ENCODE data around the gene ARHGAP10. TPM values are rescaled to one million over a fixed set of nuclear protein-coding genes. Genes with fewer than 3 reads are reported as not detected.
A peak's percentile ranks its signal among the peaks of the same experiment; 100 is the strongest.

The ARHGAP10 gene
- total RNA-seq, 2 donors from 2014 or later: 41.4 to 46.5 TPM

DNA sequence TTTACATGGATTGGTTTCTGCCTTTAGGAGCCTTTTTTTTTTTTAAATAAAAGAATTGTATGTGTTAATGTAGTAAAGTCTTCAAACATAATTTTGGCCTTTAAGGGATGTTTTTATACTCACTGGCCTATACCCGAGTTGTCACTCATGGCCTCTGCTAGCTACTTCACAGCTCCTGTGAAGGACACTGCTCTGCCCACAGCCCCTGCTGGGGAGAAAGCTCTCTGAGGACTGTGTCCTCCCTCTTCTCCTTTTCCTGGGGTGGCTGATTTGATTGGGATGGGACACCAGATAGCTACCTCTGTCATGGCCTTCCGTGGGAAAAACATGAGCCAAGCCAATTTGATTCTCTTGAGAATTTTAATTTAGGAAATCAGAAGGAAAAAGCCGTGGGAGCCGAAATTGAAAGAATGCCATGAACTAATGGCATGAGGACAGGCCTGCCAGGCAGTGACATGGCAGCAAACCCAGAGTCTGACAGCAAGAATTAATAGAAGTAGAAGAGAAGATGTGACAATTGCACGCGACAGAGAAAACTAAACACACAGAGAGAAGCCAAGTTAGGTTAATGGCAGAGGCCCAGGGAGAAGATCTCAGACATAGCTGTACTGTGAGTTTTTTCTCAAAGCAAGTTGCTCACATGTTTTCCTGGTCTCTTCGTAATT is 81.4 kb downstream of the ARHGAP10 start:
- DNase-seq (no peak), ATAC-seq (peak; percentile 31 to 34)
- intact Hi-C loops (cut with DNase I): no loop called here

DNA sequence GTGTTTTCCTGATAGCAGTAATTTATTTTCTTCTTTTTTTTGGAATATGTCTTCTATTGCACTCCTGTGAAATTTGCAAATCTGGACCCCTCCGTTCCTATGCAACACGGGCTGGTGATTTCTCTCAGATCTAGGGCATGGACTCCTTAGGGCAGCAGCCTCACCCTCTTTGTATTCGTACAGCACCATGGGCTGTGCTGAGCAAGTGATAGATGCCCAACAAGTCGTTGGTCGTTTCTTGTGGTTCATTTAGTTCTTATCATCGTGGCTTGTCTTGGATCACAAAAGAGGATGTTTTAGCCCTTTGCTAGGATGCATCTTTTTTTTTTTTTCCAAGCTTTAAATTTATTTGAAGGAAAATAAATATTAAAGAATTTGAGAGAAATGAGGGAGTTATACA is 82.1 kb downstream of the ARHGAP10 start:
- DNase-seq (no peak), ATAC-seq (no peak)
- intact Hi-C loops (cut with DNase I): no loop called here

DNA sequence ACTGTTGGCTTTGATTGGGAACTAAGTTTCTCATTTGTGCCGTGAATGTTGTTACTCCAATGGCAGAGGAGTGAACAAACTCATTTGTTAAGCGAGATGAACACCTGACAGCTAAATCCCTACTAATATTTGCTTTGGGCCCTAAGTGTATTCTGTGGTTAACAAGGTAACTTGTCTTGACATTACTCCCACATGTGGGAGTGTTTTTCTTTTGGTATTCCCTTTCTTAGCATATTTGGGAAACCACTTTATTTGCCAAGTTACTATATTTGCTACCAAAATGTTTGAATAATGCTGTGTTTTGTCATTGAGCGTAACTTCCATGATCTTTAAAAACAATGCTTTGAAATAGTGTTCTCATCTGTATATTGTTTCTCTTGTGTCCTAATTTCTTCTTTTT is 82.5 kb downstream of the ARHGAP10 start:
- ATAC-seq: no peak
- DNase-seq: no peak
- intact Hi-C loops (cut with DNase I): no loop called here

DNA sequence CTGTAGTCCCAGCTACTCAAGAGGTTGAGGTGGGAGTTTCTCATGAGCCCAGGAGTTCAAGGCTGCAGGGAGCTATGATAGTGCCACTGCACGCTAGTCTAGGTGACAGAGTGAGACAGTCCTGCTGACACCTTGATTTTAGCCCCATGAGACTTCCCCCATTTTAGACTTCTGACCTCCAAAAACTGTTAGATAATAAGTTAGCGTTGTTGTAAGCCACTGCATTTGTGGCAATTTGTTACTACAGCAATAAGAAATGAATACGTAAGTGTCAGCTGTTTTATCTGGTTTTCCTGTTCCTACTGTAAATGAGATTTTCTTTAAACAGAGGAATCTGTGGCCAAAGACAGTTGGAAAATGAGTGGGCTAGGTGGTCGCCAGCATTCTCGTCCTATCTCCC is 83.9 kb downstream of the ARHGAP10 start:
- DNase-seq (no peak), ATAC-seq (no peak)
- intact Hi-C loops (cut with DNase I): no loop called here

DNA sequence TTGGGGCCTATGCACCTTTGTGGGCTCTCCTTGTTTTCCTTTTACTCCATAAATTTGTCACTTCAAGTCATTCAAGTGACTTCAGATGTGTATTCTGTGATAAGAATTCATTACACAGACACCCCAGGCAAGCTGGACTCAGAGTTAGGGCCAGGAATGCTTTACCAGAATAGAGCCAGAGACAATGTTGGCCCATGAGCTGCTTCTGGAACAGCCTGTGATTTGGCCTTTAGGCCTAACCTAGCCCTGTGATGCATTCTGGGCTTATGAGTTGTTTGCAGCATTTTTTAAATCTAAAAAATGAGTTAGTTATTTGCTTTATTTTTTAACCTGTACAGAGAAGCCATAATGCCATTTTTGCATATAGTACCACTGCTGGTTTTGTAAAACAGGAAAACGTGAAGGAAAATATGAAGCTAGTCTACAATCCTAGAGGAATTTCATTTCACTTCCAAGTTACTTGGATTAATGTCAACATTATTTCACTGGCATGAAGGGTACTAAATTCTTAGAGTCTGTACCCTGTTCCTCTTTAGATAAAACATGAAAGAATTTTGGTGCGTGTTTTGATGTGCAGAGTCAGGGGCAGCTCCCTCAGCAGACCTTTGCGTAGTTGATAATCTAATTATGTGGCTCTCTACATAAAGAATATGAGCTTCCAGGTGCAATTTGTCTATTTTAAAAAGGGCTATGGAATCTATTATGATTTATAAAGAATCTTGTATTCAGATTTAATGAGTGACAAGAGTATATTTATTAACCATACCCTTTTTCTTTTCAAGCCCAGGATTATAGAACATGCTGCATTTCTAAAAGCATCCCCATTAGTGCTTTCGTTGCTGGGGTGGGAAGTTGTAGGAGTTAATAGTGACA is 84.7 kb downstream of the ARHGAP10 start:
- DNase-seq: no peak
- ATAC-seq: peak; percentile 73 to 82
- intact Hi-C loops (cut with DNase I): no loop called here

DNA sequence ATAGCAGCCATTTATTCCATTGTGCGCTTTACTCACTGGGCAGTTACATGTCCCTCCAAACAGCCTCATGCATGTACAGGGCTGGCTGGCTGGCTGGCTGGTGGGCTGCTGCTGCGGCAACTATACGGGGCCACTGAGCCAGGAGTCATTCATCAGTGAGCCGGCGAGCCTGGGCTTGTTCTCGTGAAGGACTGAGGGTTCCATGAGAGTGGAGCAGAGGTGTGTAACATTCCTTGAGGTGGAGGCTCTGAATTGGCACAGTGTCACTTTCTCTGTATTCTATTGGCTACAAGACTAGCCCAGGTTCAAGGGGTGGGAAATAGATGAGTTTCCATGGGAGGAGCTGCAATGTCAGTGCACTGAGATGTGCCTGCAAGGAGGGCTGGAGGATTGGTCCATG is 89.1 kb downstream of the ARHGAP10 start:
- DNase-seq: no peak
- intact Hi-C loops (cut with DNase I): no loop called here
- no peak for ATAC-seq

DNA sequence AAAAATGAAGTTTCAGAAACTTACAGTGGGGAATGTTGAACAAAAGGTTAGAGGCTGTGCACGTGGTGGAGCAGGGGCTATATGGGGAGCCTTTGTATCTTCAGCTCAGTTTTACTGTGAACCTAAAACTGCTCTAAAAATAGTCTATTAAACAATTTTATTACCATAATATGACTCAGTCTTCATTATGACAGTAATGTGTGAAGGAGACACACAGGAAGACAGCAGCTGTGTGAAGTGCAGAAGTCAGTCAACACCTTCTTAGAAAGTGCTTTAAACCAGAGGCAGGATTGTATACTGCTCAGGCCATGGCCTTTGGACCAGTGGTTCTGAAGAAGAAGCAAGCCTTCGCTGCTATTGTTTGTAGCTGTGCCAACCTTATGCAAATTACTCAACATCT is 89.7 kb downstream of the ARHGAP10 start:
- intact Hi-C loops (cut with DNase I): no loop called here
- DNase-seq (no peak), ATAC-seq (peak; percentile 27 to 55)

DNA sequence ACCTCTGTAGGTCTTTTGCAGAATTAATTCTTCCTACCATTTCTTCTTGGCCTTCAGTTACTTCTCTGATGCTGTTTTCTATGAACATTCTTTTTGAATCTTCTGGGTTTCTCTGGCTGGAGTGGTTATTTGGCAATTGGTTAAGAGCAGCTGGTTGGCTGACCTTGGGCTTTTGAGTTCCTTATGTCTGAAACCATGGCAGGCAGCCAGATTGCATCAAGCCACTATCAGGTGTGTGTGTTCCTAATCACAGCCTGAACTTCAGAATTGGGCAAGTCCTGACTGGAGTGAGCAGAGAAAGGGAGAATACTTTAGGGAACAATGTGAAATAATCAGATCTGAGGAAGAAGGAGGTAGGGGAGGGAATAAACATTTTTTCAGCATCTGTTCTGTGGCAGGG is 90.2 kb downstream of the ARHGAP10 start:
- intact Hi-C loops (cut with DNase I): no loop called here
- ATAC-seq (peak; percentile 64 to 84), DNase-seq (peak; percentile 88)

DNA sequence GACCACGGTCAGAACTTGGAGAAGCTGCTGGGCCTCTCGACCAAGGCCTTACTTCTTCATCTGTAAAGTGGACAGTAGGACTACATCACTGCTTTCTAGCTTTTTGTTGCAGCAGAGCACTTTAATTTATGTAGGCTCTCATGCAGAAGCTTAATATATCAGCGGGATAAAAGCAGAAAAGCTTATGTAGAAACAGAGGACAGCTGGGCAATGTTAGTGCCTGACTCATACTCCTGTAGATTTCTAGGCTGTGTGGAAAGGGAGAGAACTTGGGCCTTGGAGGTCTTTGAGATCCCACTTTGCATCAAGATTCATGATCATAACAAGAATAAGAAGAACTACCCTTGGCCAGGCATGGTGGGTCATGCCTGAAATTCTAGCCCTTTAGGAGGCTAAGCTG is 91.2 kb downstream of the ARHGAP10 start:
- DNase-seq (no peak), ATAC-seq (no peak)
- intact Hi-C loops (cut with DNase I): no loop called here

DNA sequence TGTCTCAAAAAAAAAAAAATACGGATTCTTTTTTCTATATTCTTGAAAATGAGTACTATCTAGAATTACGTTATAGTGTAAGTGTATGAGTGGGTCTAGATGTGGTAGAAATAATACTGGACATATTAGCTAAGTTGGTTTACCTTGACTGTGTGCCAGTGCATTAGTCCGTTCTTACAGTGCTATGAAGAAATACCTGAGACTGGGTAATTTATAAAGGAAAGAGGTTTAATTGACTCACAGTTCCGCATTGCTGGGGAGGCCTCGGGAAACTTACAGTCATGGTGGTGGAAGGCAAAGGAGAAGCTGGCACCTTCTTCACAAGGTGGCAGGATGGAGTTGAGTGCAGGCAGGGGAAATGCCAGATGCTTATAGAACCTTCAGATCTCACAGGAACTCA is 92.4 kb downstream of the ARHGAP10 start:
- no peak for ATAC-seq
- intact Hi-C loops (cut with DNase I): no loop called here
- no peak for DNase-seq

DNA sequence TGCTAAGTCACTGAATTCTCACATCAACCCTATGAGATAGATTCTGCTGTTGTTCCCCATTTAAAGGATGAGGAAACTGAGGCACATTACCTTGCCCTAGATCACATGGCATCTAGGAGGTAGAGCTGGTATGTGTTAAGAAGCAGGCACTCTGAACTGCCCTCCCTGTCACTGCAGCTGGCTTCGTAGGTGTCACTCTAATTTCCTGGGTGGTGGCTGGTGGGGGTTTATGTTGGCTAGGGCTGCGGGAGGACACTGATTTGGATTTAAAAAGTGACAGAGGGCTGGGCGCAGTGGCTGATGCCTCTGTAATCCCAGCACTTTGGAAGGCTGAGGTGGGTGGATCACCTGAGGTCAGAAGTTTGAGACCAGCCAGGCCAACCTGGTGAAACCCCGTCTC is 93.0 kb downstream of the ARHGAP10 start:
- no peak for DNase-seq
- intact Hi-C loops (cut with DNase I): no loop called here
- ATAC-seq: no peak

DNA sequence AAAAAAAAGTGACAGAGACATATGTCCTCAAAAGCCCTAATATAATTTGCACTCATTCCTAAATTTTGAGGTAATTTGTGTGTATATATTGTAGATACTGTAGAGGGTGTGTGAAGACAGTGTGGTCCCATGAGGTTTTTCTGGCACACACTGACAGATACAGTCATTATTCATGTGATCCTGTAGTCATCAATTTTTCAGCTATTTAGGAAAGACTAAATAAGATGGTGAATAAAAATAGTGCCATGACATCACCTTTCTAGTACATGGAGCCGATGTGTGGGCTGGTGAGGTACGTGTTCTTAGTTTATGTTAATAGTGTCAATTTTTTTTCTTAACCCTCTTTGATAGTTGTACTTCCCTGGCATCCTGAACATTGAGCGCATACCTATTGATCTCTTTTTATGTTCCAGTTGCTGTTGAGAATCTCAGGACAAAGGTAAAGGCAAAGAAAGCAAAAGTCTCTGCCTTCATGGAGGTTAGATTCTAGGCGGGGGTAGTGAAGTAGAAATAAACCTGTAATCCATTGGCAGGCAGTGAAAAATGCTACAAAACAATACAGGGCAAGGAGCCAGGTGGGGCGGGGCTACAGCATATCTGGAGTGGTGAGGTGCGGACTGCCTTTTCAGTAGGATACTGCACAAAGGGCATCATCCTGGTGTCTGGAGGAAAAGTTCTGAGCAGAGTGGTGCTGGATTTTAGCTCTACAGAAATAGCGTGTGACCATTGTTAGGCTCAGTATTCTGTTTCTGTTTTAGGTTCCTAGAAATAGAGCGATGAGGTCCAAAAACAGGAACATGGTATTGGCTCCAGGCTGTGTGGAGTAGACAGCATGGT is 93.8 kb downstream of the ARHGAP10 start:
- ATAC-seq: peak; percentile 12 to 38
- peak; percentile 63 for DNase-seq
- intact Hi-C loops (cut with DNase I): no loop called here

DNA sequence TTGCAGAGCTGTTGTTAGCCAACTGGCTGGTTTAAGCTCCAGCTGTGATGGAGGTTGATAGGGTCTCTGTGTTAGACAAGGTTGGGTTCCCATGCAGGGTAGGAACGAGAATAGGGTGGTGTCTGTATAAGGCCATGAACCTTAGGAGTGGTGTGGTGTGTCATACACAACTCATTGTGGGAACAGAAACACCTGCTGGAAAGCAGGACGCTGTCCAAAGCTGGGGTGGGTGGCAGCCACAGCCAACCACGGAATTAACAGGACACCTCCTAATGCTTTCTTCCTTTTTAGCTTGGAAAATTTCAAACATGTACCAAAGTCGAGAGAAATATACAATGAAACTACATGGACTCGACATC is 94.4 kb downstream of the ARHGAP10 start:
- DNase-seq: no peak
- ATAC-seq: peak in 1 of 2 donors; percentile 14
- intact Hi-C loops (cut with DNase I): no loop called here

DNA sequence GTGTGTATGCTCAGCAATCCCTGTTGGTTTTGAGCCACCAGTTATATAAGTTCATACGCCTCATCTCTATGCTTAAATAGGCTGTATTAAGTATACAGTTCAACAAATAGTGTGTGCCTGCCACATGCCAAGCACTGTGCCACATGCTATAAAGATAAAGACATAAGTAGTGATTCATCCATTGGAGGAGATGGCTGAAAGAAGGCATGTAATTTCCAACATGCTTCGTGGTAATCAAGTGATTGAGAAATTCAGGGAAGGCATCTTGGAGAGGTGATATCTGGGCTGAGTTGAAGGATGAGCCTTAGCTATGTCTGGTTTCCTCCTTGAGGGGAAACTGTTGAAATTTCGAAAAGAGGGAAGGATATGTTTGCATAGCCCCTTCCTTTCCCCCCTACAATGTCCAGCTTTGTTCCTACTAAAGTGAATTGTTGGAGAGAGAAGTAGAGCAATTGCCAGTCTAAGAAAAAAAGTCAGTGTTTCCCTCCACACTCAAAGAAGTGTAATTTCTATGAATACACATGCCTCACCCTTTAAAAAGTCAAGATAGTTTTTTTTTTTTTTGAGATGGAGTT is 96.5 kb downstream of the ARHGAP10 start:
- ATAC-seq: no peak

DNA sequence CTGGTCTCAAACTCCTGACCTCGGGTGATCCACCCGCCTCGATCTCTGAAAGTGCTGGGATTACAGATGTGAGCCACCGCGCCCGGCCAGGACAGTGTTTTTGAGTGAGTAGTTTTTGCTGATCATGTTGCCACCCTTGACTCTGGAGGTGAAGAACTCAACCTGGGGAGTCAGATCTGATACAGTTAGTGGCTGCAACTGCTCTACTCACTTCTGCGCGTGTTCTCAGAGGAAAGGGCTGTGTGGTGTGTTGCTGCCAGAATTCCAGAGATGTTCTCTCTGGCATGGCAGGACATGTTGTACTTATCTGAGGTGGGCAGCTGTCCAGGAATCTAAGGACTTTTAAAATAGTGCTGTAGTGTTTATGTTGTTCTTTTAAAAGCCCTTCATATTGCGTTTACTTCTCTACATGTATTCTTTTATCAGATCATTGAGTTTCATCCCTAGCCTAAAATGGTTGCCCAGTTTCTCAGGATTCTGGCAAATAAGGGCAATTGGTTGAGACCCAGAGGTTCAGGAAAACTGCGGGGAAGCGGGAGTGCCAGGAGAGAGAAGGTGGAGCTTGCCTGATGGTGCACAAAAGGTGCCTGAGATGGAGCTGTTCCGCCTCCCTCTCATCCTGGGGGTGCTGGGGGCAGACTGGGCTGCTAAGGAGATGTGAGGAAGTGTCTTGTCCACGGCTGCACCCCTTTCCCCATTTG is 97.7 kb downstream of the ARHGAP10 start:
- intact Hi-C loops (cut with DNase I): loop anchor here (10.0 kb wide), 2 partner anchors 55 to 95 kb away; partner anchors contain the start of gene ARHGAP10 (in 1 of the 2)
- DNase-seq: peak; percentile 54
- ATAC-seq: peak; percentile 65 to 84

More for the DNA sequence above, 96.5 kb downstream of the ARHGAP10 start:
- intact Hi-C loops (cut with DNase I): no loop called here
- no peak for DNase-seq

DNA sequence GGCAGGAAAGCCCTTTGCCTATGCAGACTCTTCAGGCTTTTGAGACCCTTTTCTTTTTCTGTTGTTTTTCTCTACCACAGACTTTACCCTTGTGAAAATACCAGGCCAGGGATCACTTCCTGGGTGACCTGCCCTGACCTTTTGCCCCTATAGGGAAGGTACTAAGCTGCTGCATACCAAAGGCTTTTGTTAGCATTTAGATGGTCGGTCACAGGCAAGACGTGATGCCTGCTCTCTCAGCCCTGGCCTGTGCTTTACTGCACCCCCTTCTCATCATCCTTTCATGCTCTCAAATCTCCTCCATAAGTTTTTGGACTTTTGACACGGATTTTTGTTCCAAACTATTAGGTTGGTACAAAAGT is 98.2 kb downstream of the ARHGAP10 start:
- ATAC-seq: no peak
- intact Hi-C loops (cut with DNase I): loop anchor here (10.0 kb wide), 2 partner anchors 55 to 95 kb away; partner anchors contain the start of gene ARHGAP10 (in 1 of the 2)
- DNase-seq: no peak

DNA sequence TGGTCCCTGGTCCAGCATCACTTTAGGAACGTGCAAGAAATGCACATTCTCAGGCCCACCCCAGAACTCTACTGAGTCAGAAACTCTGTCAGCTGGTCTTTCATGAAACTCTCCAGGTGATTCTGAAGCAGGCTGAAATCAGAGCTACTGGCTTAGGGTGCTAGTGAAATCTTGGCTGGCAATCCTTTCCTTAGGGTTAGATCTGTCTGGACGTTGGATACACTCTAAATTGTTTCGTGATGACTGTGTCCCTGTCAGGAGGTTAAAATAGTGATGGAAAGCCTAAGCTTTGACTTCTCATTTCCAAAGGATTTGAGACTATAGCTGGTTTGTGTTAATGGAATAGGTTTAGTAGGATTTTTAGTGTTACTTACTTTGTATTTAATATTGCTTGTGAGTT is 99.1 kb downstream of the ARHGAP10 start:
- no peak for DNase-seq
- ATAC-seq: peak in 1 of 2 donors; percentile 65
- intact Hi-C loops (cut with DNase I): loop anchor here (10.0 kb wide), 2 partner anchors 56 to 96 kb away; partner anchors contain the start of gene ARHGAP10 (in 1 of the 2)

DNA sequence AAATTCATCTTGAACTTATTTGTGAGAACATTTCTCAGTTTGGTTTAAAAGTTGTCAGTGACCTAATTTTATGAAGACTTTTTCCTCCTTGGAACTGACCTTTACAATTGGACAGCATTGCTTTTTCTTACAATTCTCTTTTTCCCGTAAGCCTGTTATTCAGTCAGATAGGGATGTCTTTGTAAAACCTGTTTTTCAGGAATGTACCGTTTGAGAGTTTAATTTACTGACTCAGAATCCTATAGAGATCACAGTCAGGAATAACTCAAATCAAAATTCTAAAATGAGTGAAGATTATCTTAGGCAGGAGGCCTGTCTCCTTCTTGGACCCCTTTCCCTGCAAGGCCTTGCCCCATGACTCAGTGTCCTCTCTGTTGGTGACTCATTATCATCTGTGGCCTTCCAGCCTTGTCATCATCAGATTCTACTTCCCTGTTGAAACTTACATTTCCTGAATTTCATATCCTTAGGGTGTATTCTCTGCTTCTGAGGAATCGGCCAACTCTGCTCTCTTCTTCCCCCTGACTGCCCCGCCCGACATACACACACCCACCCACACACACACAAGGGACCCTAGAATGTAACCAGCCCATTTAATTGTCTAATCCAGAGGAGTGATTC is 99.8 kb downstream of the ARHGAP10 start:
- ATAC-seq: peak; percentile 38 to 84
- peak; percentile 46 for DNase-seq
- intact Hi-C loops (cut with DNase I): loop anchor here (10.0 kb wide), 2 partner anchors 57 to 97 kb away; partner anchors contain the start of gene ARHGAP10 (in 1 of the 2)

All from left cardiac atrium (tissue), 4 donors.